Testis (tissue), 3 donors: Measurements from ENCODE around the gene CCDC196. TPM values are rescaled to one million over a fixed set of nuclear protein-coding genes. Genes with fewer than 3 reads are reported as not detected.

Experiments
- DNase-seq: peaks from one replicate; pipeline ENCODE4 v3.0.0-alpha.2; 2019
- H3K27ac ChIP-seq, 2 donors: fragments of 200-600 bp; sonication (generic); one replicate each; pipeline ENCODE4 v1.5.1; 2019
- H3K27me3 ChIP-seq: fragments of 200-600 bp; sonication (generic); one replicate; pipeline ENCODE4 v1.5.1; 2019
- H3K36me3 ChIP-seq: fragments of 200-600 bp; sonication (generic); one replicate; pipeline ENCODE4 v1.5.1; 2017; ENCODE audit warnings: low read depth; ENCODE audit errors: missing control alignments
- H3K4me1 ChIP-seq: fragments of 200-600 bp; sonication (generic); one replicate; pipeline ENCODE4 v1.5.1; 2019
- H3K4me3 ChIP-seq, 2 donors: fragments of 200-600 bp; sonication (generic); one replicate each; pipeline ENCODE4 v1.5.1; 2017 to 2019
- H3K9me3 ChIP-seq: fragments of 200-600 bp; sonication (generic); one replicate; pipeline ENCODE4 v1.5.1; 2017
- POLR2A ChIP-seq: fragments of 450-650 bp; IDR thresholded peaks from one replicate; pipeline ENCODE4 v1.6.1; 2017; ENCODE audit warnings: antibody characterized with exemption, mild to moderate bottlenecking, moderate library complexity
- WGBS, 2 donors: methylation state at CpG; one replicate each; pipeline ENCODE4 v1.1.5; 2018; 5-methylcytosine and 5-hydroxymethylcytosine counted together
- intact Hi-C: fragments of 100-400 bp; cut with DNase I; formaldehyde crosslinking; loops from one replicate; pipeline ENCODE4 v1.15.1; 2023; ENCODE audit warnings: low total_unique reads
- polyA plus RNA-seq: library from polyadenylated mRNA; stranded (reverse); fragments of 350-450 nt; fragmentation: Illumina TruSeq; extraction: RNeasy Lipid Tissue Mini Kit (QIAGEN cat#74804); gene quantifications from one replicate; pipeline ENCODE4 v1.2.3, GENCODE V29; 2014; ENCODE audit warnings: low read depth, low replicate concordance; ENCODE audit not compliant: insufficient read depth
- total RNA-seq, 2 donors: library from RNA; depleted of rRNA; stranded (reverse); fragments of >200 nt; gene quantifications; one replicate each; pipeline ENCODE4 v1.2.3, GENCODE V29; 2016
- TF ChIP-seq, protein P1 (sequence below), 3 experiments: fragments of 450-650 bp in 2 of 3; fragments of 200-600 bp in 1 of 3; sonication (generic) in 1 of 3; IDR thresholded peaks; one replicate each; pipeline ENCODE4 v1.5.1; 2016 to 2019; ENCODE audit warnings: antibody characterized with exemption in 3 of 3, mild to moderate bottlenecking in 2 of 3, moderate library complexity in 1 of 3

The CCDC196 gene
- total and polyA plus RNA-seq, 3 donors from 2014 or later: 15.7 to 70.8 (median 66.6) TPM

DNA sequence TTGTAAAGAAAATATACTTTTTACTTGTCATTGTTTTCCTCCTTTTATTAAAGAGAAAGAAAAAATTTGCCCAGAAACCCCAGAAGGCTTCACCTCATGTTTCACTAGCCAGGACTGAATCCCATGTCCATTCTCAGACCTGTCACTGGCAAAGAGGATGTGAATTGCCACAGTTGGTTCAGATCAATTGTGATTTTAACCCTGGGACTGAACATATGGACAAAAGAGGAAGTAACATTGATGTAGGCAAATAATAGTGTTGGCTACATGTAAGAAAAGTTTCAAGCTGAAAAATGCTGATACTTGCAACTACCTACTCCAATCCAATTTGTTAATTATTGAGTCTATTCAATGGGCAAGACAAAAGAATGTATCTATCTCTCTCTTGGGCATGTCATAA is 8.6 kb upstream of the CCDC196 start:
- Histone ChIP-seq H3K27ac (no peak overlapping the region), H3K4me1 (no peaks in the 10 kb centered on the region), H3K36me3 (no peaks in the 10 kb centered on the region), H3K27me3 (no peaks in the 10 kb centered on the region), H3K9me3 (no peaks in the 10 kb centered on the region), H3K4me3 (no peak overlapping the region)
- DNase-seq: no peak
- no peak for TF ChIP-seq POLR2A
- TF ChIP-seq, protein P1, sequence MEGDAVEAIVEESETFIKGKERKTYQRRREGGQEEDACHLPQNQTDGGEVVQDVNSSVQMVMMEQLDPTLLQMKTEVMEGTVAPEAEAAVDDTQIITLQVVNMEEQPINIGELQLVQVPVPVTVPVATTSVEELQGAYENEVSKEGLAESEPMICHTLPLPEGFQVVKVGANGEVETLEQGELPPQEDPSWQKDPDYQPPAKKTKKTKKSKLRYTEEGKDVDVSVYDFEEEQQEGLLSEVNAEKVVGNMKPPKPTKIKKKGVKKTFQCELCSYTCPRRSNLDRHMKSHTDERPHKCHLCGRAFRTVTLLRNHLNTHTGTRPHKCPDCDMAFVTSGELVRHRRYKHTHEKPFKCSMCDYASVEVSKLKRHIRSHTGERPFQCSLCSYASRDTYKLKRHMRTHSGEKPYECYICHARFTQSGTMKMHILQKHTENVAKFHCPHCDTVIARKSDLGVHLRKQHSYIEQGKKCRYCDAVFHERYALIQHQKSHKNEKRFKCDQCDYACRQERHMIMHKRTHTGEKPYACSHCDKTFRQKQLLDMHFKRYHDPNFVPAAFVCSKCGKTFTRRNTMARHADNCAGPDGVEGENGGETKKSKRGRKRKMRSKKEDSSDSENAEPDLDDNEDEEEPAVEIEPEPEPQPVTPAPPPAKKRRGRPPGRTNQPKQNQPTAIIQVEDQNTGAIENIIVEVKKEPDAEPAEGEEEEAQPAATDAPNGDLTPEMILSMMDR (IDR thresholded peaks at IDR 0.05): no peak
- intact Hi-C loops: no loop called here

DNA sequence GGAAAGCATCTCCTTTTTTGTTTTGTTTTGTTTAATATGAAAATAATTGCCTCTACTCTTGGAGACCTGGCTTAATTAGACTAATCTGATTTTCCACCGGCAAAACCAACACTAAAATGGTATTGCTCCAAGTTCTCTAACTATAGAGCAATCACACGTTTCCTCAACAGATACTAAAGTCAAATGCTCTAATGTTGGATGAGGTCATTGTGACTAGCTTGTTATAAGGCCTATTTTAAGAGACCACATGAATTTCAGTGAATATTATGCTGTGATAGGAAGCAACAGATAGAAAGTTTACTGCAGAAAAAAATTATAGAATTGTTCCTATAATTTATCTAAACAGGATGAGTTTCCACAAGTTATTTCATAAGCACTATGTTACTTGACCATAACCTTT is 3.3 kb upstream of the CCDC196 start:
- no peaks in the 10 kb centered on the region for H3K36me3 ChIP-seq
- intact Hi-C loops: no loop called here
- TF ChIP-seq, protein P1 (IDR thresholded peaks at IDR 0.05): no peak
- no peak for TF ChIP-seq POLR2A
- H3K27ac ChIP-seq: no peak overlapping the region
- WGBS, 2 donors: 44 to 48% methylated on average over 2 of the region's 2 CpGs
- no peak overlapping the region for H3K4me3 ChIP-seq
- H3K9me3 ChIP-seq: no peaks in the 10 kb centered on the region
- no peaks in the 10 kb centered on the region for H3K4me1 ChIP-seq
- no peak for DNase-seq
- no peaks in the 10 kb centered on the region for H3K27me3 ChIP-seq

DNA sequence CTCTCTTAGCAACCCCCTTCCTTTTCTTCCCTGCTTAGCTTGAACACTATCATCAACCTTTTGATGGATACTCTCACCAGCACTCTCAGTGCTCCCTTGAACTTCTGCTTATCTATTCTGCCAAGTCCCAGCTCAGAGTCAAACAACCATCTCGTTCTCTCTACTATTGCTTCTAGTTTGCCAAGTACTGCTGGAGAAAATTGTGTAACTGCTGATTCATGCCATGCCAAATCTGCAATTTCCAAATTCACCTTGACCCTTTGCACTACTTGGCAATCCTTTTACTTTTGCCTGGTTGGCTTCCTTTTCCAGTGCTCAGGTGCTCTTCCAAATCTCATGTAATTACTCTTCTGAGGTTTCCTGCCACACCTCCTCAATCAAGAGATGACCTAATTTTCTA is 2.8 kb upstream of the CCDC196 start:
- WGBS, 2 donors: 25 to 31% methylated on average over 1 of the region's 1 CpG
- Histone ChIP-seq H3K4me1 (no peaks in the 10 kb centered on the region), H3K9me3 (no peaks in the 10 kb centered on the region), H3K36me3 (no peaks in the 10 kb centered on the region), H3K27ac (no peak overlapping the region), H3K4me3 (no peak overlapping the region), H3K27me3 (no peaks in the 10 kb centered on the region)
- intact Hi-C loops: no loop called here
- DNase-seq: no peak
- TF ChIP-seq POLR2A: no peak
- TF ChIP-seq, protein P1 (IDR thresholded peaks at IDR 0.05): no peak

DNA sequence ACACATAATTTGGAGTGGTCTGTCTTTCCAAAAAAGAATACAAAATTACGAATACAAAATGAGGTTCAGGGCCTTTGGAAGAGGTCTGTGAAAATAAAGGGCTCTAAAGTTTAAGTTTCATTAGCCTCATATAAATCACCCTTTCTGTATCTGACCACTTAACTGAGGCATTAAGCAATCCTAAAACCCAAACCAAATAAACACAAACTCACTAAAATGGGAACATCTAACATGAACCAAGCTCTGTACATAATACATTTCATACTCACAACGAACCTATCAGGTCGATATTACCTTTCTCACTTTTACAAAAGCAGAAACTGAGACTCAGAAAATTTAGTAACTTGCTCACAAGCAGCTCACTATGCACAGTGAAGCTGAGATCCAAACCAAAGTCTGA is 1.1 kb upstream of the CCDC196 start:
- WGBS, 2 donors: 85 to 94% methylated on average over 3 of the region's 3 CpGs
- no peak overlapping the region for H3K4me3 ChIP-seq
- no peak for DNase-seq
- no peaks in the 10 kb centered on the region for H3K27me3 ChIP-seq
- no peaks in the 10 kb centered on the region for H3K36me3 ChIP-seq
- TF ChIP-seq, protein P1 (IDR thresholded peaks at IDR 0.05): no peak
- TF ChIP-seq POLR2A: no peak
- H3K4me1 ChIP-seq: no peaks in the 10 kb centered on the region
- intact Hi-C loops: no loop called here
- H3K27ac ChIP-seq: no peak overlapping the region
- H3K9me3 ChIP-seq: no peaks in the 10 kb centered on the region

DNA sequence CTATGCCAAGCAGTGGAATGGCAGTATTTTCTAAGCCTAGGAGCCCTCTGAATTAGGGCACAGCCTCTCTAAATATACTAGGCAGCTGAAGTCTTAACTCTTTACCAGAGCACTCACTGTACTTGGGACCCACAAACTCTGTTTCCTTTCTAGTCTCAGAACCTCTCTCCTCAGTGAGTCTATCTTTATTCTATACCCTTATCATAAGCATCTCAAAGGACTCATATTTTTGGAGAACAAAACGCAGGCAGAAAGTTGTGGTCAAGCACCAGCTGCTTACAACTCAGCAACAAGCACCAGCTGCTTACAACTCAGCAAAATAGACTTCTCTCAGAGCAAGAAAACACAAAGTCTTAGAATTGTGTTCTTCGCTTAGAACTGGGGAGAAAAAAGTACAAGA is 993 bp downstream of the CCDC196 start:
- H3K27ac ChIP-seq: no peak overlapping the region
- no peak overlapping the region for H3K4me3 ChIP-seq
- H3K9me3 ChIP-seq: no peaks in the 10 kb centered on the region
- intact Hi-C loops: no loop called here
- H3K27me3 ChIP-seq: no peaks in the 10 kb centered on the region
- WGBS, 2 donors: 75 to 80% methylated on average over 2 of the region's 2 CpGs
- H3K4me1 ChIP-seq: no peaks in the 10 kb centered on the region
- no peaks in the 10 kb centered on the region for H3K36me3 ChIP-seq
- TF ChIP-seq, protein P1 (IDR thresholded peaks at IDR 0.05): no peak
- no peak for TF ChIP-seq POLR2A
- DNase-seq: no peak
